Left lung (tissue), 10 donors: Measurements from ENCODE around the gene FAAP20. TPM values are rescaled to one million over a fixed set of nuclear protein-coding genes. Genes with fewer than 3 reads are reported as not detected.

Experiments
- ATAC-seq: fragments of 200-7000 bp; cut with Tn5 transposase; one replicate; pipeline ENCODE4 v1.9.1; 2020; ENCODE audit warnings: moderate library complexity
- DNase-seq, 4 donors: peaks; one replicate each; pipeline ENCODE4 v3.0.0-alpha.2; 2013 to 2020
- H3K27ac ChIP-seq, 2 donors: fragments of 200-600 bp; sonication (generic) in 1 of 2; one replicate each; pipeline versions ENCODE4 v1.5.0 to v1.8.0; 2020 to 2021
- H3K27me3 ChIP-seq, 2 donors: fragments of 200-600 bp; sonication (generic) in 1 of 2; one replicate each; pipeline versions ENCODE4 v1.5.0 to v1.8.0; 2020 to 2021
- H3K36me3 ChIP-seq, 2 donors: fragments of 200-600 bp; sonication (generic) in 1 of 2; one replicate each; pipeline versions ENCODE4 v1.5.0 to v1.8.0; 2020 to 2021
- H3K4me1 ChIP-seq, 2 donors: fragments of 200-600 bp; one replicate each; pipeline ENCODE4 v1.8.0; 2021
- H3K4me3 ChIP-seq, 2 donors: fragments of 200-600 bp; sonication (generic) in 1 of 2; one replicate each; pipeline versions ENCODE4 v1.5.0 to v1.8.0; 2020 to 2021; ENCODE audit warnings: mild to moderate bottlenecking in 1 of 2
- H3K9me3 ChIP-seq, 2 donors: fragments of 200-600 bp; sonication (generic) in 1 of 2; one replicate each; pipeline versions ENCODE4 v1.5.0 to v1.8.0; 2020 to 2021
- intact Hi-C, 2 donors: fragments of 100-400 bp; cut with DNase I; formaldehyde crosslinking; loops; one replicate each; pipeline versions ENCODE4 v1.11.2 to v1.14.2; 2022
- polyA plus RNA-seq, 6 donors: library from polyadenylated mRNA; unstranded; fragments of 120-200 nt; gene quantifications; one replicate each; pipeline ENCODE4 v1.2.1, GENCODE V29; 2013; ENCODE audit not compliant: insufficient read length in 6 of 6
- total RNA-seq, 2 donors: library from RNA; stranded (reverse); fragmentation: NEBNext Ultra II Directional; extraction: Animal tissue kit (Norgen Biotek cat#: 25700); gene quantifications; one replicate each; pipeline ENCODE4 v1.2.1, GENCODE V29; 2021
- TF ChIP-seq, protein P1 (sequence below), 2 donors: fragments of 200-600 bp; sonication (generic) in 1 of 2; IDR thresholded peaks; one replicate each; pipeline versions ENCODE4 v1.5.0 to v1.8.0; 2021; ENCODE audit warnings: antibody characterized with exemption in 2 of 2
- donor health status: DM: no; HTN: yes; CAD: no.
- donor health status: DM: no; HTN: no; CAD: no.

The FAAP20 gene
- total and polyA plus RNA-seq, 8 donors = 29.5 to 69.7 (median 45.8) TPM

DNA sequence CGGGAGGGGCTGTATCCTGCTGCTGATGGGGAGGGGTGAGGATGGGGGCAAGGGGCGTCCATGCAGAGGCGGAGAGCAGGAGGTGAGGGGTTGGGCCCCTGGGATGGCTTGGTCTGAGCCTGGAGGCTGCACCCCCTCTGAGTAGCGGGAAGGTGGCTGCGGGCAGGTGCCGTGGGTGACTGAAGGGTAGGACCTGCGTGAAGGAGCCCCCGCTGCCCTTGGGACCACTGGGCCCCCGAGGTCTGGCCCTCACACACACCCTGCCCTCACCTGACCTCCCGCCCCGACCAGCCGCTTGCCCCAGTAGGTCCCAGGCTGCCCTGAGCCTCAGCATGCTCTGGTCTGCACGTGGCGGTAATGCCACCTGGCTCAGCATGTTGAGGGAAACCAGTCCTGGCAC, 20.8 kb upstream of the FAAP20 start:
- Histone ChIP-seq H3K27ac (no peak overlapping the region), H3K4me3 (no peak overlapping the region), H3K27me3 (no peaks in the 10 kb centered on the region), H3K9me3 (no peaks in the 10 kb centered on the region), H3K36me3 (no peaks in the 10 kb centered on the region), H3K4me1 (peaks cover 29 to 35% of the 10 kb centered on the region in 2 donors)
- TF ChIP-seq, protein P1, sequence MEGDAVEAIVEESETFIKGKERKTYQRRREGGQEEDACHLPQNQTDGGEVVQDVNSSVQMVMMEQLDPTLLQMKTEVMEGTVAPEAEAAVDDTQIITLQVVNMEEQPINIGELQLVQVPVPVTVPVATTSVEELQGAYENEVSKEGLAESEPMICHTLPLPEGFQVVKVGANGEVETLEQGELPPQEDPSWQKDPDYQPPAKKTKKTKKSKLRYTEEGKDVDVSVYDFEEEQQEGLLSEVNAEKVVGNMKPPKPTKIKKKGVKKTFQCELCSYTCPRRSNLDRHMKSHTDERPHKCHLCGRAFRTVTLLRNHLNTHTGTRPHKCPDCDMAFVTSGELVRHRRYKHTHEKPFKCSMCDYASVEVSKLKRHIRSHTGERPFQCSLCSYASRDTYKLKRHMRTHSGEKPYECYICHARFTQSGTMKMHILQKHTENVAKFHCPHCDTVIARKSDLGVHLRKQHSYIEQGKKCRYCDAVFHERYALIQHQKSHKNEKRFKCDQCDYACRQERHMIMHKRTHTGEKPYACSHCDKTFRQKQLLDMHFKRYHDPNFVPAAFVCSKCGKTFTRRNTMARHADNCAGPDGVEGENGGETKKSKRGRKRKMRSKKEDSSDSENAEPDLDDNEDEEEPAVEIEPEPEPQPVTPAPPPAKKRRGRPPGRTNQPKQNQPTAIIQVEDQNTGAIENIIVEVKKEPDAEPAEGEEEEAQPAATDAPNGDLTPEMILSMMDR (IDR thresholded peaks at IDR 0.05) = no peak
- intact Hi-C loops = no loop called here
- ATAC-seq (no peak), DNase-seq (peak in 1 of 4 donors; percentile 77)

DNA sequence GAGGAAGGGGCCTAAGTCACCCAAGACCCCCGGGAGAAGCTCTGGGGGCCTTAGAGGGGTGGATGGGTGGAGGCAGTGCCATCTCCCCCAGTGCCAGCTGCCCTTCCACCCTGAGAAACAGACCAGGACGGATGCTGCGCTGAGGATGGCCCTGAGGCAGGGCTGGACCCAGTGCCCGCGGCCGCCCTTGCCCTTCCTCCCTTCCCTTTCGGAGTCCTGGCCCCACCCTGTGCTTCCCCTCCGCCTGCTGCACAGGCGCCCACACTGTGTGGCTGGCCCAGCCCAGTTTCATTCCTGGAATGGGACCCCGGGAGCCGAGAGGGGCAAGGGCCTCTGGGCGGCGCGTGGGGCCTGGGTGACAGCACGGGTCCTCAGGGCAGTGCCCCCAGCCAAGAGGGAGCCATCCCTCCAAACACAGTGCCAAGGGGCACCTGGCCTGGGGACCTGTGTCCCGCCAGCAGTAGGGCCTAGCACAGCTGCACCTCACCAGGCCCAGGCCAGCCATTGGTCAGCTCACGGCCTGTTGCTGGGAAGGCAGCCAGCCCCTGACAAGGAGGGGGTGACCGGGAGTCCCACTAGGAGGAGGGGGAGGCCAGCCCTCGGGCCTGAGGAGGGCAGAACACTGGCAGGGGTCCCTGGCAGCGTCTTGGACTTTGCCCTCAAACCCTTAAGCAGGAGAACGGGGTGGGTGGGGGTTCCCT, 20.1 kb upstream of the FAAP20 start:
- Histone ChIP-seq H3K4me3 (no peak overlapping the region), H3K36me3 (no peaks in the 10 kb centered on the region), H3K9me3 (no peaks in the 10 kb centered on the region), H3K27me3 (no peaks in the 10 kb centered on the region), H3K27ac (peak overlapping the region; percentile 95 to 96), H3K4me1 (peaks cover 29 to 35% of the 10 kb centered on the region in 2 donors)
- ATAC-seq (peak; percentile 1), DNase-seq (peak in 2 of 4 donors; percentile 79 to 84)
- TF ChIP-seq, protein P1 (IDR thresholded peaks at IDR 0.05) = no peak
- intact Hi-C loops = no loop called here

DNA sequence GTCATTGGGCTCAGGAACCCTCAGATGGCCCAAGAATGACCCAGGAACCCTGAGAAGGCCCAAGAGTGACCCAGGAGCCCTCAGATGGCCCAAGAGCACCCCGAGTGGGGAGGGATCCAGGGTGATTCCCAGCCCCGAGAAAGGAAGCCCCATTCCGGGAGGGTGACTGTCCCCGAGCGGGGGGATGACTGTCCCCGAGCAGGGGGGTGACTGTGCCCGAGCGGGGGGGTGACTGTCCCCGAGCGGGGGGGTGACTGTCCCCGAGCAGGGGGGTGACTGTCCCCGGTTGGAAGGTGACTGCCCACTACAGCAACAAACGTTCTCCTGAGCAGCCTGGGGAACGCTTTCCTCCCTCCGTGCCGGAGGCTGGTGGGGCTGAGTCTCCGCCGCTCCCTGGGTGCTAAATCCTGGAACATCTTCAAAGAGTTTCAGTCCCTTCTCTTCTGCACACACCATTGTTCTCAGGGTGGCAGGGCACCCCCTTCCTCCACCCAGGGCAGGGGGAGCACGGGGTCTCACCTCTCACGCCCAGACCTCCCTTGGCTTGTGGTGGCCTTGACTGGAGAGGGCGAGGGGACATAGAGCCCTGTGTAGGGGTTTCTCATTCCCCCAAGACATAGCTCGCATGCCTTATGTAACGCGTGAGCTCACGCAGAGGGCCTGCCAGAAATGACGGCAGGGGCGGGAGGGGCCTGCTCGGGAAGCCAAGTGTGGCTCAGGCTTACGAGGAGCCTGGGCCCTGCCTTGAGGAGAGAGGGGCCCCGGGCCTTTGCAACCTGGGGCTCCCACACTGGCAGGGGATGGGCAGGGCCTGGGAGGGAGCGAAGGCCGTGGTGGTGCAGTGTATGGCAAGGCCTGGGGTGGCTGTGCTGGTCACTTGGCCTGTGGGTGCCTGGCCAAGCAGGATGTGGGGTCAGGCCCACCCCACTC, 19.3 kb upstream of the FAAP20 start:
- Histone ChIP-seq H3K27ac (peak overlapping the region; percentile 95 to 96), H3K9me3 (no peaks in the 10 kb centered on the region), H3K27me3 (no peaks in the 10 kb centered on the region), H3K4me1 (peaks cover 29 to 43% of the 10 kb centered on the region in 2 donors), H3K4me3 (peak overlapping the region in 1 of 2 donors; percentile 18), H3K36me3 (no peaks in the 10 kb centered on the region)
- intact Hi-C loops = no loop called here
- DNase-seq (peak; percentile 72 to 94 (median 86)), ATAC-seq (peak; percentile 58)
- TF ChIP-seq, protein P1 (IDR thresholded peaks at IDR 0.05) = no peak

DNA sequence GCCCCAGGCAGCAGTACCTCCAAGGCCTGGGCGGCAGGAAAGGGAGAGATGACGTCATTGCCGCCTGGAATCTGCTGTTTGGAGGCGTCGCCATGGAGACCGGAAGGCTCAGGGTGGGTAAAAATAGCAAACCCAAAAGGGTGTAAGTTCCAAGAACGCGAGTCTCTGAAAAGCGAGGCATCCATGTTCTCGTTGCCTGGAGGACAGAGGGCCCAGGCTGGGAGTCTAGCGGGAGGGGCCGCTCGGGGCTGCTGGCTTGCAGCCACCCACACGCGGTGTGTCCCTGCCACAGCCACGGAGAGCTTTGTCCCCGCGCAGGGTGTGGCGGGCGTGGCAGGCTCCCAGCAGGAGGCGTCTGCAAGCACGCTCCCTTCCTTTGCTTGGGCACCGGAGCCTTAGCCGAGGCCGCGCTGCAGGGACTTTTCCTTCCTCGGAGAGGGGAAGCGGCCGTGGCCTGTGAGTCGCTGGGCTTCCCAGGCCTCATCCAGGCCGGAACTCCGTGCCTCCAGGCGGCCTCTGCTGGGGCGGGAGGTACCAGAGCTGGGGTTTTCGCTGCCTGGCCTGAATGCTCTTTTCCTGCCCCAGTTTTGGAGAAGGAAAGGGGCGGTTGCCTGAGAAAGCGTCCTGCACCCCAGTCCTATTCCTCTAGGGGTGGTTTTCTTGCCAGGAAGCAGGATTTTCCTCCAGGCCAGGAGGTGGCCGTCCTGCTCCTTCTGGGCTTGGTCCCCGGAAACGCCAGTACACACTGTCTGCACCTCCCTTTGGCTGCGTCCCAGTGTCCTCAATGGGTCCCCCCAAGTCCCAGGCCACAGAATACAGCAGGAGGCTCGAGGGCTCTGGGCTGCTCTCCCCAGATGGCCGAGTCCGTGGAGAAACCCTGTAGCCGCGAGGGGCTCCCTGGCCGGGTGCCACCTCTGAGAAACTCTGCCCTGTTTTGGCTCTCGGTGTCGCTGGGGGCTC, 18.2 kb upstream of the FAAP20 start:
- H3K27me3 ChIP-seq = no peaks in the 10 kb centered on the region
- intact Hi-C loops = no loop called here
- DNase-seq = peak; percentile 90 to 97 (median 93)
- peak overlapping the region; percentile 95 to 96 for H3K27ac ChIP-seq
- peak overlapping the region in 1 of 2 donors; percentile 18 for H3K4me3 ChIP-seq
- peaks cover 32 to 53% of the 10 kb centered on the region in 2 donors for H3K4me1 ChIP-seq
- peak; percentile 55 for ATAC-seq
- no peaks in the 10 kb centered on the region for H3K9me3 ChIP-seq
- H3K36me3 ChIP-seq = no peaks in the 10 kb centered on the region
- TF ChIP-seq, protein P1 (IDR thresholded peaks at IDR 0.05) = peak; percentile 16 to 32
